K562 (cell line): ENCODE data around the gene SH3PXD2B. TPM values are rescaled to one million over a fixed set of nuclear protein-coding genes. Genes with fewer than 3 reads are reported as not detected.

Source experiments
- ATAC-seq: fragments of 200-7000 bp; cut with Tn5 transposase; 3 replicates; pipeline ENCODE4 v1.9.1; 2020; ENCODE audit warnings: moderate library complexity
- BruUV-seq: library from RNA; stranded (reverse); fragments of 400-500 nt; replicated peaks from 2 replicates; lab custom pipeline; 2021; lab: Mats Ljungman, UMichigan
- CTCF ChIA-PET: fragments of 300-600 bp; formaldehyde crosslinking; extraction: SDS; loops from one replicate; lab custom pipeline; 2021; ENCODE audit warnings: low intra/inter-chr PET ratio; lab: Yijun Ruan, JAX
- POLR2A ChIA-PET: fragments of 300-600, 350-650 bp; sonication (Branson Sonifier 250); formaldehyde crosslinking; extraction: SDS; loops from one replicate; lab custom pipeline; 2021; ENCODE audit warnings: antibody characterized with exemption, inconsistent platforms; lab: Yijun Ruan, JAX
- DNase-seq, 4 experiments: peaks; one replicate each; pipeline versions ENCODE4 v3.0.0 to v3.0.0-alpha.2; 2011 to 2018; ENCODE audit warnings: low spot score in 3 of 4, mixed read lengths in 3 of 4; ENCODE audit errors: extremely low read depth in 1 of 4
- FAIRE-seq: peaks from 2 replicates; lab custom pipeline; 2011; peaks lifted over from hg19 to GRCh38; lab: Jason Lieb, UNC
- H2AFZ ChIP-seq: 2 replicates; pipeline ENCODE4 v1.6.0; 2011; ENCODE audit warnings: low read depth, low read length, control low read depth, inconsistent platforms
- H3K27ac ChIP-seq: fragments of 200-600 bp; 3 replicates; pipeline ENCODE4 v1.8.0; 2011; ENCODE audit warnings: low read depth, mild to moderate bottlenecking, control low read depth, inconsistent platforms, low read length, moderate library complexity, mixed read lengths; ENCODE audit errors: extremely low read depth
- H3K27me3 ChIP-seq, 2 experiments: fragments of 300-600 bp in 1 of 2; 2 replicates in 1 of 2; 3 replicates in 1 of 2; pipeline versions ENCODE4 v1.6.0 to v1.8.0; 2011; ENCODE audit warnings: inconsistent platforms in 2 of 2, low read length in 2 of 2, mild to moderate bottlenecking in 1 of 2, mixed read lengths in 1 of 2, moderate library complexity in 1 of 2; ENCODE audit not compliant: control insufficient read depth in 2 of 2, insufficient read depth in 2 of 2
- H3K36me3 ChIP-seq: fragments of 300-600 bp; 3 replicates; pipeline ENCODE4 v1.8.0; 2011; ENCODE audit warnings: mild to moderate bottlenecking, low read length, inconsistent platforms; ENCODE audit not compliant: control insufficient read depth, insufficient read depth
- H3K4me1 ChIP-seq, 2 experiments: fragments of 200-600 bp in 1 of 2; replicated peaks in 1 of 2; 2 replicates in 1 of 2; 3 replicates in 1 of 2; pipeline versions ENCODE4 v1.5.1 to v1.8.0; 2011; ENCODE audit warnings: inconsistent platforms in 2 of 2, low read length in 2 of 2, mild to moderate bottlenecking in 1 of 2, mixed read lengths in 1 of 2, moderate library complexity in 1 of 2; ENCODE audit not compliant: control insufficient read depth in 2 of 2, insufficient read depth in 2 of 2
- H3K4me2 ChIP-seq: 2 replicates; pipeline ENCODE4 v1.6.1; 2011; ENCODE audit warnings: low read length, control low read depth, inconsistent platforms, mixed read lengths; ENCODE audit not compliant: insufficient read depth
- H3K4me3 ChIP-seq: fragments of 200-600 bp; sonication (generic), shearing (Covaris generic); 2 replicates; pipeline ENCODE4 v1.5.1; 2016; ENCODE audit warnings: control low read depth, inconsistent platforms
- H3K79me2 ChIP-seq: fragments of 200-600 bp; 3 replicates; pipeline ENCODE4 v1.8.0; 2011; ENCODE audit warnings: low read length, inconsistent platforms; ENCODE audit not compliant: control insufficient read depth, insufficient read depth
- H3K9ac ChIP-seq, 2 experiments: 2 replicates each; pipeline versions ENCODE4 v1.6.0 to v1.6.1; 2011; ENCODE audit warnings: low read depth in 2 of 2, low read length in 2 of 2, control low read depth in 1 of 2, inconsistent platforms in 1 of 2, mild to moderate bottlenecking in 1 of 2, mixed read lengths in 1 of 2; ENCODE audit not compliant: insufficient read depth in 1 of 2
- H3K9me1 ChIP-seq: one replicate; pipeline ENCODE4 v1.6.0; 2011; ENCODE audit warnings: inconsistent platforms, mild to moderate bottlenecking, low read length, moderate library complexity; ENCODE audit not compliant: control insufficient read depth, insufficient read depth
- H3K9me3 ChIP-seq: replicated peaks from 2 replicates; pipeline ENCODE4 v1.5.1; 2011; ENCODE audit warnings: low read depth, low read length, inconsistent platforms; ENCODE audit not compliant: control insufficient read depth, insufficient read depth
- H4K20me1 ChIP-seq: replicated peaks from 2 replicates; pipeline ENCODE4 v1.6.1; 2011; ENCODE audit warnings: low read length, inconsistent platforms, mixed read lengths; ENCODE audit not compliant: control insufficient read depth, insufficient read depth
- CBX3 ChIP-seq, 2 experiments: IDR thresholded peaks; 1 replicate in 1 of 2; 2 replicates in 1 of 2; pipeline ENCODE4 v1.6.1; 2012; ENCODE audit warnings: inconsistent platforms in 2 of 2, low read length in 2 of 2, borderline replicate concordance in 1 of 2, control low read depth in 1 of 2
- DIDO1 ChIP-seq: fragments of 450-650 bp; IDR thresholded peaks from 2 replicates; pipeline ENCODE4 v1.6.1; 2016; ENCODE audit warnings: low read depth, missing biosample characterization, missing genetic modification characterization
- HDAC3 ChIP-seq: fragments of 450-650 bp; IDR thresholded peaks from 2 replicates; pipeline ENCODE4 v1.6.1; 2018; ENCODE audit warnings: borderline replicate concordance, mild to moderate bottlenecking, moderate library complexity; ENCODE audit not compliant: partially characterized antibody
- HLTF ChIP-seq: fragments of 450-650 bp; IDR thresholded peaks from 2 replicates; pipeline ENCODE4 v1.6.1; 2016
- MIER1 ChIP-seq: fragments of 450-650 bp; IDR thresholded peaks from 2 replicates; pipeline ENCODE4 v1.6.1; 2016; ENCODE audit warnings: antibody characterized with exemption, mild to moderate bottlenecking, low read depth
- TRIM28 ChIP-seq: fragments of 450-650 bp; IDR thresholded peaks from 2 replicates; pipeline ENCODE4 v1.6.1; 2017
- ZNF764 ChIP-seq: fragments of 250-450 bp; sonication (Bioruptor Pico); IDR thresholded peaks from 2 replicates; pipeline ENCODE4 v1.4.0; 2020; ENCODE audit warnings: low read depth, mild to moderate bottlenecking, moderate library complexity
- ZNF79 ChIP-seq: fragments of 250-450 bp; sonication (Bioruptor Pico); IDR thresholded peaks from 2 replicates; pipeline ENCODE4 v1.4.0; 2020; ENCODE audit warnings: low read depth, mild to moderate bottlenecking, moderate library complexity
- WGBS: fragments of 100-300 bp; shearing (Covaris generic); methylation state at CpG from one replicate; pipeline ENCODE4 v1.1.6; 2016; ENCODE audit warnings: low coverage, mixed read lengths; ENCODE audit not compliant: insufficient coverage; ENCODE audit errors: missing lambda C conversion rate; 5-methylcytosine and 5-hydroxymethylcytosine counted together
- in situ Hi-C: fragments of 300-500 bp; cut with MboI; formaldehyde crosslinking; loops from 4 replicates; pipeline ENCODE4 v1.15.0; 2018; ENCODE audit warnings: inconsistent platforms, mixed read lengths
- intact Hi-C: fragments of 100-400 bp; cut with micrococcal nuclease; formaldehyde crosslinking; loops from 2 replicates; pipeline ENCODE4 v1.14.2; 2022
- polyA plus RNA-seq, 8 experiments: library from polyadenylated mRNA; depleted of rRNA in 4 of 8; stranded (reverse) in 5 of 8; unstranded in 3 of 8; fragments of >200 nt; fragmentation: Nextera tagmentation in 2 of 8; fragmentation: Illumina TruSeq in 1 of 8; extraction: Ambion mirVana in 2 of 8; extraction: Trizol in 1 of 8; gene quantifications; 2 replicates each; pipeline versions ENCODE4 v1.2.1 to v1.2.3, GENCODE V29; 2011 to 2014; ENCODE audit warnings: inconsistent platforms in 1 of 8, missing spikeins in 1 of 8
- total RNA-seq, 7 experiments: library from RNA; depleted of rRNA in 6 of 7; stranded (reverse); fragments of >200 nt in 6 of 7; fragmentation: Illumina TruSeq in 2 of 7; extraction: Trizol in 2 of 7; gene quantifications; 2 replicates each; pipeline versions ENCODE4 v1.2.1 to v1.2.3, GENCODE V29; 2011 to 2021; ENCODE audit warnings: low replicate concordance in 1 of 7
- TF ChIP-seq, protein P1 (sequence below), 3 experiments: IDR thresholded peaks in 2 of 3; conservative IDR thresholded peaks in 1 of 3; 2 replicates each; pipeline ENCODE4 v1.5.1; 2011 to 2012; ENCODE audit warnings: low read length in 3 of 3, mild to moderate bottlenecking in 3 of 3, control low read depth in 2 of 3, improper control_type of control experiment in 1 of 3, inconsistent platforms in 1 of 3, low read depth in 1 of 3, mixed read lengths in 1 of 3, moderate library complexity in 1 of 3; ENCODE audit not compliant: insufficient read depth in 2 of 3
- TF ChIP-seq, protein P2 (sequence below), 2 experiments: fragments of 450-650 bp; formaldehyde crosslinking in 1 of 2; IDR thresholded peaks; 2 replicates each; pipeline versions ENCODE4 v1.4.0 to v1.6.1; 2014 to 2020; ENCODE audit warnings: mild to moderate bottlenecking in 2 of 2, borderline replicate concordance in 1 of 2, low read depth in 1 of 2

Gene SH3PXD2B
- total and polyA plus RNA-seq, 9 of the 15 experiments (the other 6 are each of a cell fraction or from before 2014, with no cell fraction given), result 0.04 to 0.66 (median 0.19) TPM

DNA sequence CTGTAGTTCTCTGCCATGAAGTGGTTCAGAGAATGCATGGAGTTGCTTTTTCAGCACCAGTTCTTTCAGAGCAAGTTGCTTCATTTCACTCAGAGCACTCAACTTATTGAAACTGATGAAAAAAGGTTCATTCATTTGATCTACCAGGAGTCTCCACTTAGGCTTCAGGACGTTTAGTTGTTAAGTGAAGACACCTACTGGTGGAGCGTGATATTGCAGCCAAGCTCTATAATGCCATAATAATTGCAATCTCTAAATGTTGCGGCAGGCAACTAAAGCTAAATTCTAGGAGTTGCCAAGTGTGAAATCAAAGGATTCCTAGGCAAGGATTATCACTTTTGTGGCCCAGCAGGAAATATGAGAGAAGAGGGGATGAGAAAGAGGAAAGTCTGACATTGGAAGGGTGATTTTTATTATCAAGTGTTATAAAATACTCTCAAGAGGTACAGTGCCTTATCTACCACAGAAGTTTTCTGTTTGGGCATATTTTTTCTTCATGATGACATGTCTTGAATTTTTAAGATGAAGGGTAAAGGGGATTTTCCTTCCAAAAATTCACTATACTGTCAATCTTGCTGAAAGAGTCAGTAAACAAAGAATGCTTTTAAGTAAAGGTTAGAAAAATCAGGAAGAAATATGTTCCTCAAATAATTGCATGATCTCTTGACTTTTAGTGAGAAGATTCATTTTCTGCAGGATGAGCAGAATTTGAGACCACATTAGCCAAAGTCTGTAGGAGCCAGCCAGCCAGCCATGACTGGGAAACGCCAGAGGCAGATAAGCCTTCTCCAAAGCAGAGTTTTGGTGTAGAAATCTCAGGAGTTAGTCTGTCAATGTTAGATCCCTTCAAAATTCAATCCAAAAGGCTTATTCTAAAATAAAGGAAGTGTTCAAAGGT is 83.4 kb downstream of the SH3PXD2B start:
- no TSS peak for BruUV-seq
- CTCF ChIA-PET, result no interaction called here
- TF ChIP-seq ZNF764, result peak; percentile 99
- TF ChIP-seq, protein P1, sequence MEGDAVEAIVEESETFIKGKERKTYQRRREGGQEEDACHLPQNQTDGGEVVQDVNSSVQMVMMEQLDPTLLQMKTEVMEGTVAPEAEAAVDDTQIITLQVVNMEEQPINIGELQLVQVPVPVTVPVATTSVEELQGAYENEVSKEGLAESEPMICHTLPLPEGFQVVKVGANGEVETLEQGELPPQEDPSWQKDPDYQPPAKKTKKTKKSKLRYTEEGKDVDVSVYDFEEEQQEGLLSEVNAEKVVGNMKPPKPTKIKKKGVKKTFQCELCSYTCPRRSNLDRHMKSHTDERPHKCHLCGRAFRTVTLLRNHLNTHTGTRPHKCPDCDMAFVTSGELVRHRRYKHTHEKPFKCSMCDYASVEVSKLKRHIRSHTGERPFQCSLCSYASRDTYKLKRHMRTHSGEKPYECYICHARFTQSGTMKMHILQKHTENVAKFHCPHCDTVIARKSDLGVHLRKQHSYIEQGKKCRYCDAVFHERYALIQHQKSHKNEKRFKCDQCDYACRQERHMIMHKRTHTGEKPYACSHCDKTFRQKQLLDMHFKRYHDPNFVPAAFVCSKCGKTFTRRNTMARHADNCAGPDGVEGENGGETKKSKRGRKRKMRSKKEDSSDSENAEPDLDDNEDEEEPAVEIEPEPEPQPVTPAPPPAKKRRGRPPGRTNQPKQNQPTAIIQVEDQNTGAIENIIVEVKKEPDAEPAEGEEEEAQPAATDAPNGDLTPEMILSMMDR (IDR thresholded peaks at IDR 0.05 in 2 of 3, conservative IDR thresholded peaks at IDR 0.05 in 1 of 3; ENCODE audit: insufficient read depth in 2 of 3, low read depth in 1 of 3, low read length in 3 of 3), result peak in 2 of 3 experiments; percentile 74 to 76; a peak in 5 of 6 replicates
- no peak for TF ChIP-seq HLTF
- no peak for TF ChIP-seq MIER1
- peak; percentile 72 for TF ChIP-seq TRIM28
- TF ChIP-seq ZNF79, result no peak
- TF ChIP-seq DIDO1, result no peak
- TF ChIP-seq CBX3 (IDR thresholded peaks at IDR 0.05; ENCODE audit: borderline replicate concordance in 1 of 2, low read length in 2 of 2), result peak in 1 of 2 experiments; percentile 91; a peak in 2 of 3 replicates
- no peak for TF ChIP-seq HDAC3
- TF ChIP-seq, protein P2, sequence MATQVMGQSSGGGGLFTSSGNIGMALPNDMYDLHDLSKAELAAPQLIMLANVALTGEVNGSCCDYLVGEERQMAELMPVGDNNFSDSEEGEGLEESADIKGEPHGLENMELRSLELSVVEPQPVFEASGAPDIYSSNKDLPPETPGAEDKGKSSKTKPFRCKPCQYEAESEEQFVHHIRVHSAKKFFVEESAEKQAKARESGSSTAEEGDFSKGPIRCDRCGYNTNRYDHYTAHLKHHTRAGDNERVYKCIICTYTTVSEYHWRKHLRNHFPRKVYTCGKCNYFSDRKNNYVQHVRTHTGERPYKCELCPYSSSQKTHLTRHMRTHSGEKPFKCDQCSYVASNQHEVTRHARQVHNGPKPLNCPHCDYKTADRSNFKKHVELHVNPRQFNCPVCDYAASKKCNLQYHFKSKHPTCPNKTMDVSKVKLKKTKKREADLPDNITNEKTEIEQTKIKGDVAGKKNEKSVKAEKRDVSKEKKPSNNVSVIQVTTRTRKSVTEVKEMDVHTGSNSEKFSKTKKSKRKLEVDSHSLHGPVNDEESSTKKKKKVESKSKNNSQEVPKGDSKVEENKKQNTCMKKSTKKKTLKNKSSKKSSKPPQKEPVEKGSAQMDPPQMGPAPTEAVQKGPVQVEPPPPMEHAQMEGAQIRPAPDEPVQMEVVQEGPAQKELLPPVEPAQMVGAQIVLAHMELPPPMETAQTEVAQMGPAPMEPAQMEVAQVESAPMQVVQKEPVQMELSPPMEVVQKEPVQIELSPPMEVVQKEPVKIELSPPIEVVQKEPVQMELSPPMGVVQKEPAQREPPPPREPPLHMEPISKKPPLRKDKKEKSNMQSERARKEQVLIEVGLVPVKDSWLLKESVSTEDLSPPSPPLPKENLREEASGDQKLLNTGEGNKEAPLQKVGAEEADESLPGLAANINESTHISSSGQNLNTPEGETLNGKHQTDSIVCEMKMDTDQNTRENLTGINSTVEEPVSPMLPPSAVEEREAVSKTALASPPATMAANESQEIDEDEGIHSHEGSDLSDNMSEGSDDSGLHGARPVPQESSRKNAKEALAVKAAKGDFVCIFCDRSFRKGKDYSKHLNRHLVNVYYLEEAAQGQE (IDR thresholded peaks at IDR 0.05; ENCODE audit: borderline replicate concordance), result peak; percentile 24; the same call in 1 of the 2 replicates
- TF ChIP-seq, protein P2 (CRISPR knock-in tag; IDR thresholded peaks at IDR 0.05; ENCODE audit: low read depth), result no peak

More for the DNA sequence above, 83.4 kb downstream of the SH3PXD2B start:
- 17% methylated on average over 4 of the region's 4 CpGs for WGBS
- Histone ChIP-seq H4K20me1 (no peaks in the 10 kb centered on the region), H3K79me2 (no peaks in the 10 kb centered on the region), H3K27ac (no peak overlapping the region), H3K4me1 (no peaks in the 10 kb centered on the region), H3K9me1 (no peaks in the 10 kb centered on the region), H3K27me3 (no peaks in the 10 kb centered on the region; a peak in 1 of 5 replicates), H2AFZ (no peak overlapping the region), H3K4me3 (no peak overlapping the region), H3K36me3 (no peaks in the 10 kb centered on the region), H3K4me2 (no peak overlapping the region), H3K9ac (no peak overlapping the region), H3K9me3 (0 out of 2 replicates have a peak, but pooled peaks cover 3% of the 10 kb centered on the region)
- intact Hi-C loops (loop anchor here (5.0 kb wide), 1 partner anchor 264 kb away; no protein-coding TSS in a partner anchor), in situ Hi-C loops (no loop called here)
- POLR2A ChIA-PET, result interaction anchor here (0.6 to 1.1 kb wide), 3 partner anchors 22 to 956 kb away, joined by 3 to 4 read pairs (median 3); no protein-coding TSS in a partner anchor
- ATAC-seq, result no peak
- FAIRE-seq, result peak; percentile 78
- peak; percentile 27 to 56 (median 36) for DNase-seq
